ENCODE results near the gene KISS1. TPM values are rescaled to one million over a fixed set of nuclear protein-coding genes. Genes with fewer than 3 reads are reported as not detected.
"Not testable (repeated sequence)": the region's sequence is repeated elsewhere in the genome, so short reads cannot be mapped to it uniquely, and the experiment has no call there.

KISS1 gene
- total and polyA plus RNA-seq, 10 donors = not detected

GRCh38 chr1:204240233-204240632 is 43.9 kb upstream of the KISS1 start:
- Histone ChIP-seq H3K9me3 (no peaks in the 10 kb centered on the region), H3K4me1 (no peaks in the 10 kb centered on the region), H3K27me3 (replicated peaks in 1 of 7) (no peaks in the 10 kb centered on the region), H3K4me3 (no peak overlapping the region), H3K27ac (no peak overlapping the region), H3K36me3 (no peaks in the 10 kb centered on the region)
- intact Hi-C loops (cut with DNase I; ENCODE audit: low total_unique reads) = no loop called here
- WGBS, 5 donors = 50 to 76% (median 60%) methylated on average over 1 of the region's 1 CpG
- DNase-seq = no peak
- no peak for TF ChIP-seq CTCF (IDR thresholded peaks at IDR 0.05 in 8 of 11, conservative IDR thresholded peaks at IDR 0.05 in 3 of 11)
- no peak for TF ChIP-seq POLR2AphosphoS5 (IDR thresholded peaks at IDR 0.05)
- no peak for TF ChIP-seq POLR2A (IDR thresholded peaks at IDR 0.05)

DNA sequence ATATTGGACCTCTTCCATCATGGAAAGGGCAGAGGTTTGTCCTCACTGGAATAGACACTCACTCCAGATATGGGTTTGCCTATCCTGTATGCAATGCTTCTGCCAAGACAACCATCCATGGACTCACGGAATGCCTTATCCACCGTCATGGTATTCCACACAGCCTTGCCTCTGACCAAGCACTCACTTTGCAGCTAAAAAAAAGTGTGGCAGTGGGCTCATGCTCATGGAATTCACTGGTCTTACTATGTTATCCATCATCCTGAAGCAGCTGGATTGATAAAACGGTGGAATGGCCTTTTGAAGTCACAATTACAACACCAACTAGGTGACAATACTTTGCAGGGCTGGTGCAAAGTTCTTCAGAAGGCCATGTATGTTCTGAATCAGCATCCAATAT is 43.1 kb upstream of the KISS1 start:
- H3K4me1 ChIP-seq; H3K36me3 ChIP-seq; DNase-seq; H3K27me3 ChIP-seq (replicated peaks in 1 of 7); intact Hi-C loops (cut with DNase I; ENCODE audit: low total_unique reads); H3K4me3 ChIP-seq; H3K27ac ChIP-seq; H3K9me3 ChIP-seq: not testable (repeated sequence)
- 84 to 92% (median 88%) methylated on average over 3 of the region's 3 CpGs for WGBS, 5 donors

DNA sequence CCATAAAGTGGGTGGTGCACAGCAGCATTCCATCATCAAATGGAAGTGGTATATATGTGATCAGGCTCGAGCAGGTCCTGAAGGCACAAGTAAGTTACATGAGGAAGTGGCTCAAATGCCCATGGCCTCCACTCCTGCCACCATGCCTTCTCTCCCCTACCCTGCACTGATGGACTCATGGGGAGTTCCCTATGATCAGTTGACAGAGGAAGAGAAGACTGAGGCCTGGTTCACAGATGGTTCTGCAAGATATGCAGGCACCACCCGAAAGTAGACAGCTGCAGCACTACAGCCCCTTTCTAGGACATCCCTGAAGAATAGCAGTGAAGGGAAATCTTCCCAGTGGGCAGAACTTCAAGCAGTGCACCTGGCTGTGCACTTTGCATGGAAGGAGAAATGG is 42.2 kb upstream of the KISS1 start:
- H3K4me1 ChIP-seq; H3K4me3 ChIP-seq; intact Hi-C loops (cut with DNase I; ENCODE audit: low total_unique reads); H3K9me3 ChIP-seq; H3K27ac ChIP-seq; H3K27me3 ChIP-seq (replicated peaks in 1 of 7); H3K36me3 ChIP-seq; DNase-seq: not testable (repeated sequence)
- WGBS, 5 donors = 81 to 96% (median 86%) methylated on average over 2 of the region's 2 CpGs

DNA sequence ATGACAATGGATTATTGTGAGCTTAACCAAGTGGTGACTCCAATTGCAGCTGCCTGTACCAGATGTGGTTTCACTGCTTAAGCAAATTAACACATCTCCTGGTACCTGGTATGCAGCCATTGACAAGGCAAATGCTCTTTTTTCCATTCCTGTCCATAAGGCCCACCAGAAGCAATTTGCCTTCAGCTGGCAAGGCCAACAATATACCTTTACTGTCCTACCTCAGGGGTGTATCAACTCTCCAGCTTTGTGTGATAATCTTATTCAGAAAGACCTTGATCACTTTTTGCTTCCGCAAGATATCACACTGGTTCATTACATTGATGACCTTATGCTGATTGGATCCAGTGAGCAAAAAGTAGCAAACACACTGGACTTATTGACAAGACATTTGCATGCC is 41.2 kb upstream of the KISS1 start:
- H3K4me3 ChIP-seq; H3K4me1 ChIP-seq; H3K27me3 ChIP-seq (replicated peaks in 1 of 7); intact Hi-C loops (cut with DNase I; ENCODE audit: low total_unique reads); DNase-seq; H3K36me3 ChIP-seq; H3K9me3 ChIP-seq; H3K27ac ChIP-seq: not testable (repeated sequence)
- 91 to 100% (median 97%) methylated on average over 1 of the region's 1 CpG for WGBS, 5 donors

GRCh38 chr1:204232526-204232925 is 36.2 kb upstream of the KISS1 start:
- H3K27me3 ChIP-seq (replicated peaks in 1 of 7) = no peaks in the 10 kb centered on the region
- no peak overlapping the region for H3K27ac ChIP-seq
- no peaks in the 10 kb centered on the region for H3K9me3 ChIP-seq
- no peak overlapping the region for H3K4me3 ChIP-seq
- peaks cover 0 to 6% (median 0%) of the 10 kb centered on the region in 6 donors for H3K36me3 ChIP-seq
- intact Hi-C loops (cut with DNase I; ENCODE audit: low total_unique reads) = no loop called here
- H3K4me1 ChIP-seq = no peaks in the 10 kb centered on the region
- TF ChIP-seq CTCF (IDR thresholded peaks at IDR 0.05 in 8 of 11, conservative IDR thresholded peaks at IDR 0.05 in 3 of 11) (no peak), POLR2AphosphoS5 (IDR thresholded peaks at IDR 0.05) (no peak), POLR2A (IDR thresholded peaks at IDR 0.05) (no peak)
- DNase-seq = no peak

- Histone ChIP-seq H3K9me3 (no peaks in the 10 kb centered on the region), H3K4me3 (no peak overlapping the region), H3K27me3 (replicated peaks in 1 of 7) (no peaks in the 10 kb centered on the region), H3K27ac (no peak overlapping the region), H3K4me1 (peaks cover 0 to 15% (median 7%) of the 10 kb centered on the region in 6 donors), H3K36me3 (peaks cover 0 to 6% (median 0%) of the 10 kb centered on the region in 6 donors)
- DNase-seq = no peak
- 82 to 95% (median 89%) methylated on average over 11 to 14 of the region's 14 CpGs for WGBS, 5 donors
- TF ChIP-seq POLR2AphosphoS5 (IDR thresholded peaks at IDR 0.05) = no peak
- no peak for TF ChIP-seq CTCF (IDR thresholded peaks at IDR 0.05 in 8 of 11, conservative IDR thresholded peaks at IDR 0.05 in 3 of 11)
- no peak for TF ChIP-seq POLR2A (IDR thresholded peaks at IDR 0.05)
- intact Hi-C loops (cut with DNase I; ENCODE audit: low total_unique reads) = no loop called here
Measured at GRCh38 chr1:204230211-204230610, 33.9 kb upstream of the KISS1 start.
